H1 (cell line): ENCODE data around the gene NEDD4. TPM values are rescaled to one million over a fixed set of nuclear protein-coding genes. Genes with fewer than 3 reads are reported as not detected.
A peak's percentile ranks its signal among the peaks of the same experiment; 100 is the strongest.

Source experiments
- CTCF ChIA-PET: fragments of 300-600 bp; sonication (Branson Sonifier 250); formaldehyde crosslinking; loops from one replicate; lab custom pipeline; 2021; ENCODE audit not compliant: partially characterized antibody; lab: Charles Lee
- POLR2A ChIA-PET: fragments of 300-600 bp; sonication (Branson Sonifier 250); formaldehyde crosslinking; loops from one replicate; lab custom pipeline; 2021; ENCODE audit warnings: inconsistent platforms; ENCODE audit not compliant: partially characterized antibody; lab: Charles Lee
- DNase-seq, 2 experiments: peaks; one replicate each; pipeline versions ENCODE4 v3.0.0 to v3.0.0-alpha.2; 2010 to 2022; ENCODE audit warnings: low spot score in 2 of 2, low read depth in 1 of 2, mixed read lengths in 1 of 2
- FAIRE-seq: peaks from 2 replicates; lab custom pipeline; 2011; peaks lifted over from hg19 to GRCh38; lab: Jason Lieb, UNC
- H2AFZ ChIP-seq: 2 replicates; pipeline ENCODE4 v1.8.1; 2012; ENCODE audit warnings: low read length, inconsistent platforms
- H2AK5ac ChIP-seq: 2 replicates; pipeline ENCODE4 v1.6.1; 2013; ENCODE audit warnings: low read depth, low read length
- H2BK120ac ChIP-seq: replicated peaks from 2 replicates; pipeline ENCODE3; 2013; ENCODE audit warnings: low read depth, low read length, inconsistent platforms
- H2BK12ac ChIP-seq: 2 replicates; pipeline ENCODE4 v1.6.1; 2013; ENCODE audit warnings: low read depth, low read length
- H2BK15ac ChIP-seq: 2 replicates; pipeline ENCODE4 v1.6.1; 2013; ENCODE audit warnings: low read length
- H2BK20ac ChIP-seq: 2 replicates; pipeline ENCODE4 v1.6.1; 2013; ENCODE audit warnings: low read length
- H2BK5ac ChIP-seq: 2 replicates; pipeline ENCODE4 v1.6.1; 2013; ENCODE audit warnings: low read depth, low read length
- H3K14ac ChIP-seq: 2 replicates; pipeline ENCODE4 v1.6.1; 2013; ENCODE audit warnings: inconsistent platforms; ENCODE audit not compliant: insufficient read length
- H3K18ac ChIP-seq: 2 replicates; pipeline ENCODE4 v1.6.1; 2013; ENCODE audit warnings: low read length; ENCODE audit errors: extremely low read depth
- H3K23ac ChIP-seq: 2 replicates; pipeline ENCODE4 v1.6.1; 2013; ENCODE audit warnings: inconsistent platforms; ENCODE audit not compliant: insufficient read length
- H3K23me2 ChIP-seq: 2 replicates; pipeline ENCODE4 v1.6.1; 2013; ENCODE audit warnings: low read depth, low read length
- H3K27ac ChIP-seq: 2 replicates; pipeline ENCODE4 v1.6.1; 2011; ENCODE audit warnings: low read depth, low read length, inconsistent platforms
- H3K27me3 ChIP-seq, 4 experiments: replicated peaks in 1 of 4; 1 replicate in 1 of 4; 2 replicates in 3 of 4; pipeline versions ENCODE4 v1.6.1 to v1.8.1; 2011 to 2013; ENCODE audit warnings: low read length in 3 of 4, mild to moderate bottlenecking in 3 of 4, inconsistent platforms in 2 of 4, mixed read lengths in 2 of 4, moderate library complexity in 1 of 4; ENCODE audit not compliant: control insufficient read depth in 3 of 4, insufficient read depth in 3 of 4; ENCODE audit errors: extremely low read depth in 1 of 4
- H3K36me3 ChIP-seq, 4 experiments: 2 replicates each; pipeline versions ENCODE4 v1.6.1 to v1.8.1; 2011 to 2013; ENCODE audit warnings: mild to moderate bottlenecking in 4 of 4, low read length in 3 of 4, moderate library complexity in 2 of 4, control low read depth in 1 of 4, inconsistent platforms in 1 of 4; ENCODE audit not compliant: insufficient read depth in 4 of 4, control insufficient read depth in 2 of 4
- H3K4ac ChIP-seq: replicated peaks from 2 replicates; pipeline ENCODE3; 2013; ENCODE audit warnings: low read length, low read depth, mixed read lengths, inconsistent platforms; ENCODE audit not compliant: insufficient read length
- H3K4me1 ChIP-seq, 4 experiments: replicated peaks in 1 of 4; 1 replicate in 1 of 4; 2 replicates in 3 of 4; pipeline versions ENCODE4 v1.6.1 to v1.8.1; 2011 to 2013; ENCODE audit warnings: low read length in 3 of 4, inconsistent platforms in 2 of 4, mixed read lengths in 1 of 4; ENCODE audit not compliant: insufficient read depth in 4 of 4, control insufficient read depth in 3 of 4
- H3K4me2 ChIP-seq, 2 experiments: 2 replicates each; pipeline versions ENCODE4 v1.6.1 to v1.8.1; 2011 to 2013; ENCODE audit warnings: low read depth in 2 of 2, low read length in 2 of 2, control low read depth in 1 of 2, inconsistent platforms in 1 of 2, mild to moderate bottlenecking in 1 of 2; ENCODE audit not compliant: insufficient read depth in 1 of 2
- H3K4me3 ChIP-seq, 4 experiments: fragments of 200-600, 300-600 bp in 1 of 4; sonication (generic), shearing (Covaris generic), sonication (Bioruptor Twin) in 1 of 4; 2 replicates each; pipeline versions ENCODE4 v1.5.1 to v1.8.1; 2011 to 2016; ENCODE audit warnings: low read length in 4 of 4, low read depth in 3 of 4, control low read depth in 2 of 4, inconsistent platforms in 2 of 4, mild to moderate bottlenecking in 2 of 4, mixed read lengths in 1 of 4, moderate library complexity in 1 of 4; ENCODE audit not compliant: insufficient read depth in 2 of 4; ENCODE audit errors: extremely low read depth in 1 of 4
- H3K56ac ChIP-seq: replicated peaks from 2 replicates; pipeline ENCODE3; 2013; ENCODE audit warnings: low read depth, mild to moderate bottlenecking, mixed read lengths, low read length, inconsistent platforms; ENCODE audit not compliant: insufficient read length
- H3K79me1 ChIP-seq: 2 replicates; pipeline ENCODE4 v1.6.1; 2013; ENCODE audit warnings: low read depth, low read length, control low read depth
- H3K79me2 ChIP-seq, 2 experiments: 2 replicates each; pipeline versions ENCODE4 v1.6.1 to v1.8.1; 2012 to 2013; ENCODE audit warnings: low read length in 2 of 2, mild to moderate bottlenecking in 2 of 2, inconsistent platforms in 1 of 2; ENCODE audit not compliant: insufficient read depth in 2 of 2, control insufficient read depth in 1 of 2
- H3K9ac ChIP-seq, 4 experiments: replicated peaks in 1 of 4; 1 replicate in 1 of 4; 2 replicates in 3 of 4; pipeline versions ENCODE4 v1.6.1 to v1.8.1; 2011 to 2013; ENCODE audit warnings: low read depth in 3 of 4, low read length in 3 of 4, control low read depth in 2 of 4, mild to moderate bottlenecking in 2 of 4, moderate library complexity in 2 of 4, inconsistent platforms in 1 of 4; ENCODE audit errors: extremely low read depth in 1 of 4
- H3K9me3 ChIP-seq, 2 experiments: 2 replicates each; pipeline versions ENCODE4 v1.6.1 to v1.8.1; 2012 to 2013; ENCODE audit warnings: mild to moderate bottlenecking in 2 of 2, moderate library complexity in 2 of 2, control low read depth in 1 of 2, inconsistent platforms in 1 of 2, low read depth in 1 of 2, low read length in 1 of 2, mixed read lengths in 1 of 2; ENCODE audit not compliant: insufficient read depth in 2 of 2
- H4K20me1 ChIP-seq, 2 experiments: replicated peaks in 1 of 2; 2 replicates each; pipeline versions ENCODE3 to v1.8.1; 2011 to 2013; ENCODE audit warnings: inconsistent platforms in 2 of 2, low read length in 2 of 2, mild to moderate bottlenecking in 1 of 2; ENCODE audit not compliant: insufficient read depth in 2 of 2, control insufficient read depth in 1 of 2
- H4K5ac ChIP-seq: 2 replicates; pipeline ENCODE4 v1.6.1; 2013; ENCODE audit warnings: low read length, low read depth, mixed read lengths, inconsistent platforms; ENCODE audit not compliant: insufficient read length
- H4K8ac ChIP-seq: 2 replicates; pipeline ENCODE4 v1.8.0; 2013; ENCODE audit warnings: mild to moderate bottlenecking, moderate library complexity, low read length, inconsistent platforms; ENCODE audit not compliant: insufficient read depth; ENCODE audit errors: extremely low read depth
- H4K91ac ChIP-seq: replicated peaks from 2 replicates; pipeline ENCODE3; 2013; ENCODE audit warnings: low read length, mixed read lengths, inconsistent platforms; ENCODE audit not compliant: insufficient read length
- BACH1 ChIP-seq: IDR thresholded peaks from 2 replicates; pipeline ENCODE4 v1.6.1; 2012; ENCODE audit warnings: low read length, improper control_type of control experiment
- CEBPB ChIP-seq: IDR thresholded peaks from 2 replicates; pipeline ENCODE4 v1.6.1; 2012; ENCODE audit warnings: low read depth, low read length
- EZH2 ChIP-seq: fragments of 200-600 bp; sonication (generic); IDR thresholded peaks from 2 replicates; pipeline ENCODE4 v1.7.1; 2012; ENCODE audit warnings: low read depth, mild to moderate bottlenecking, moderate library complexity, low read length, inconsistent platforms; ENCODE audit not compliant: severe bottlenecking
- POU5F1 ChIP-seq: IDR thresholded peaks from 2 replicates; pipeline ENCODE4 v1.6.1; 2011; ENCODE audit warnings: low read depth, mild to moderate bottlenecking, low read length, moderate library complexity
- RXRA ChIP-seq: IDR thresholded peaks from 2 replicates; pipeline ENCODE4 v1.6.1; 2011; ENCODE audit warnings: low read depth, mild to moderate bottlenecking, low read length, moderate library complexity; ENCODE audit not compliant: insufficient read depth
- SP1 ChIP-seq: IDR thresholded peaks from 2 replicates; pipeline ENCODE4 v1.6.1; 2011; ENCODE audit warnings: low read depth, low read length
- TAF1 ChIP-seq: IDR thresholded peaks from 2 replicates; pipeline ENCODE4 v1.6.1; 2011; ENCODE audit warnings: mild to moderate bottlenecking, low read depth, low read length
- WGBS, 2 experiments: shearing (Covaris generic) in 1 of 2; methylation state at CpG; one replicate each; pipeline versions ENCODE4 v1.1.6 to v1.1.7; 2013 to 2015; ENCODE audit warnings: low lambda C conversion rate in 2 of 2, mixed read lengths in 2 of 2, inconsistent platforms in 1 of 2, low coverage in 1 of 2, missing lambda C conversion rate in 1 of 2; ENCODE audit not compliant: insufficient replicate concordance in 2 of 2, insufficient coverage in 1 of 2, insufficient read length in 1 of 2; ENCODE audit errors: extremely low coverage in 1 of 2, missing lambda C conversion rate in 1 of 2; 5-methylcytosine and 5-hydroxymethylcytosine counted together
- polyA plus RNA-seq, 7 experiments: library from polyadenylated mRNA; depleted of rRNA in 3 of 7; stranded (reverse) in 5 of 7; unstranded in 2 of 7; fragments of >200 nt in 5 of 7; fragments of 200-250 nt in 2 of 7; gene quantifications; 1 replicate in 5 of 7; 2 replicates in 1 of 7; 4 replicates in 1 of 7; pipeline versions ENCODE4 v1.2.1 to v1.2.3, GENCODE V29; 2011 to 2013; ENCODE audit warnings: missing spikeins in 2 of 7, mixed read lengths in 2 of 7
- total RNA-seq: library from RNA; stranded (reverse); fragmentation: NEBNext Ultra II Directional; extraction: Animal tissue kit (Norgen Biotek cat#: 25700); gene quantifications from 2 replicates; pipeline ENCODE4 v1.2.1, GENCODE V29; 2021
- TF ChIP-seq, protein P1 (sequence below), 3 experiments: IDR thresholded peaks; 1 replicate in 2 of 3; 2 replicates in 1 of 3; pipeline versions ENCODE4 v1.5.1 to v1.6.1; 2011; ENCODE audit warnings: low read length in 3 of 3, mild to moderate bottlenecking in 3 of 3, inconsistent platforms in 2 of 3, low read depth in 1 of 3, moderate library complexity in 1 of 3; ENCODE audit not compliant: insufficient read depth in 1 of 3; ENCODE audit errors: control extremely low read depth in 1 of 3

NEDD4 gene
- total and polyA plus RNA-seq, 2 of the 8 experiments (the other 6 are each of a cell fraction or from before 2014, with no cell fraction given) = 0.95 to 3.9 TPM

DNA sequence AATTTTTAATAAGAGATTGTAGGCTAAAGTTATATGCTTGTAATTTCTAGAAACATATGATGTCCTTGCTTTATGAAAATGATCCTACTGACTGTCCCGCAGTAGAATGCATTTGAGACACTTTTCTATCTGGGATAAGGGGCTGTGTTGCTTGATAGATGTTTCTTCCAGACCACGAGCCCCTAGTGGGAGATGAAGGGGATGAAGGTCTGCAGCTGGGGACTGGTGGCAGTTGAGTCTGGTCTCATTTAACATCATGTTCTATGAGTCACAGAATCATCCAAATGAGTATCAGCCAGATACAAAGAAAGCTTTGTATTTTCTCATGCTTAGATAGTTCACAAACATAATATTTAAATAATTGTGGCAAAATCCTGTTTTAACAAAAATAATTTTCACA, 166.2 kb downstream of the NEDD4 start:
- Histone ChIP-seq H3K27me3 (no peaks in the 10 kb centered on the region), H3K9me3 (no peaks in the 10 kb centered on the region), H3K18ac (no peak overlapping the region), H3K56ac (no peak overlapping the region), H3K36me3 (no peaks in the 10 kb centered on the region), H4K91ac (no peak overlapping the region), H3K79me2 (no peaks in the 10 kb centered on the region), H2BK5ac (no peak overlapping the region), H3K4me2 (no peak overlapping the region), H2BK20ac (no peak overlapping the region), H2AK5ac (no peak overlapping the region), H3K79me1 (no peaks in the 10 kb centered on the region), H2BK12ac (no peak overlapping the region), H4K8ac (no peak overlapping the region), H3K27ac (no peak overlapping the region), H3K14ac (no peak overlapping the region), H2AFZ (no peak overlapping the region), H3K9ac (no peak overlapping the region), H4K20me1 (no peaks in the 10 kb centered on the region)
- FAIRE-seq (no peak), DNase-seq (no peak)
- CTCF ChIA-PET = interaction anchor here (1.5 to 3.9 kb wide), 3 partner anchors 27 to 185 kb away, joined by 3 to 25 read pairs (median 16); no protein-coding TSS in a partner anchor
- TF ChIP-seq SP1 (no peak), RXRA (no peak), EZH2 (no peak), POU5F1 (no peak), BACH1 (no peak), TAF1 (no peak), CEBPB (no peak)
- TF ChIP-seq, protein P1, sequence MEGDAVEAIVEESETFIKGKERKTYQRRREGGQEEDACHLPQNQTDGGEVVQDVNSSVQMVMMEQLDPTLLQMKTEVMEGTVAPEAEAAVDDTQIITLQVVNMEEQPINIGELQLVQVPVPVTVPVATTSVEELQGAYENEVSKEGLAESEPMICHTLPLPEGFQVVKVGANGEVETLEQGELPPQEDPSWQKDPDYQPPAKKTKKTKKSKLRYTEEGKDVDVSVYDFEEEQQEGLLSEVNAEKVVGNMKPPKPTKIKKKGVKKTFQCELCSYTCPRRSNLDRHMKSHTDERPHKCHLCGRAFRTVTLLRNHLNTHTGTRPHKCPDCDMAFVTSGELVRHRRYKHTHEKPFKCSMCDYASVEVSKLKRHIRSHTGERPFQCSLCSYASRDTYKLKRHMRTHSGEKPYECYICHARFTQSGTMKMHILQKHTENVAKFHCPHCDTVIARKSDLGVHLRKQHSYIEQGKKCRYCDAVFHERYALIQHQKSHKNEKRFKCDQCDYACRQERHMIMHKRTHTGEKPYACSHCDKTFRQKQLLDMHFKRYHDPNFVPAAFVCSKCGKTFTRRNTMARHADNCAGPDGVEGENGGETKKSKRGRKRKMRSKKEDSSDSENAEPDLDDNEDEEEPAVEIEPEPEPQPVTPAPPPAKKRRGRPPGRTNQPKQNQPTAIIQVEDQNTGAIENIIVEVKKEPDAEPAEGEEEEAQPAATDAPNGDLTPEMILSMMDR (IDR thresholded peaks at IDR 0.05; ENCODE audit: control extremely low read depth in 1 of 3, insufficient read depth in 1 of 3, low read depth in 1 of 3, low read length in 3 of 3) = peak in 1 of 3 experiments; percentile 23; a peak in 1 of 4 replicates
- TF ChIP-seq, all 59 proteins: peak for 1
- no peak overlapping the region for H3K4ac ChIP-seq
- POLR2A ChIA-PET = no interaction called here
- no peak overlapping the region for H2BK15ac ChIP-seq
- no peaks in the 10 kb centered on the region; the same call in 1 of the 2 replicates for H3K23me2 ChIP-seq
- H2BK120ac ChIP-seq = no peak overlapping the region
- H3K23ac ChIP-seq = no peak overlapping the region
- no peaks in the 10 kb centered on the region for H3K4me1 ChIP-seq
- no peak overlapping the region for H3K4me3 ChIP-seq
- H4K5ac ChIP-seq = no peak overlapping the region
- 65% methylated on average over 2 of the region's 2 CpGs; no CpG with 5 or more reads in 1 of the 2 experiments for WGBS, 2 experiments
